Stomach (tissue), 9 donors: ENCODE results near the gene AREL1. TPM values are rescaled to one million over a fixed set of nuclear protein-coding genes. Genes with fewer than 3 reads are reported as not detected.

Experiments used
- DNase-seq, 2 donors: peaks; one replicate each; pipeline versions ENCODE4 v3.0.0 to v3.0.0-alpha.2; 2013 to 2019
- H3K27ac ChIP-seq, 5 donors: fragments of 200-600 bp in 4 of 5; sonication (generic) in 4 of 5; one replicate each; pipeline ENCODE4 v1.5.1; 2013 to 2019; ENCODE audit warnings: mild to moderate bottlenecking in 1 of 5, moderate library complexity in 1 of 5
- H3K27me3 ChIP-seq, 3 donors: fragments of 200-600 bp; sonication (generic); one replicate each; pipeline ENCODE4 v1.5.1; 2017 to 2019; ENCODE audit warnings: mixed run types in 1 of 3
- H3K36me3 ChIP-seq, 4 donors: fragments of 200-600 bp; sonication (generic); 1 replicate in 3 of 4; 2 replicates in 1 of 4; pipeline ENCODE4 v1.5.1; 2016 to 2019
- H3K4me1 ChIP-seq, 4 donors: fragments of 200-600 bp; sonication (generic); one replicate each; pipeline ENCODE4 v1.5.1; 2016 to 2019
- H3K4me3 ChIP-seq, 4 donors: fragments of 200-600 bp; sonication (generic) in 3 of 4; one replicate each; pipeline ENCODE4 v1.5.1; 2016 to 2019; ENCODE audit warnings: mild to moderate bottlenecking in 1 of 4
- H3K9me3 ChIP-seq, 4 donors: fragments of 200-600 bp; sonication (generic); one replicate each; pipeline ENCODE4 v1.5.1; 2016 to 2019
- CTCF ChIP-seq, 7 experiments: fragments of 450-650 bp in 4 of 7; fragments of 200-600 bp in 3 of 7; sonication (generic) in 3 of 7; IDR thresholded peaks; one replicate each; pipeline ENCODE4 v1.5.1; 2016 to 2019; ENCODE audit warnings: antibody characterized with exemption in 7 of 7, control low read depth in 2 of 7, mild to moderate bottlenecking in 1 of 7
- EP300 ChIP-seq: sonication (generic); formaldehyde crosslinking; IDR thresholded peaks from one replicate; pipeline ENCODE4 v1.6.1; 2017; ENCODE audit warnings: antibody characterized with exemption
- POLR2A ChIP-seq, 4 donors: fragments of 450-650 bp; IDR thresholded peaks; one replicate each; pipeline ENCODE4 v1.6.1; 2016; ENCODE audit warnings: antibody characterized with exemption in 4 of 4, control low read depth in 2 of 4, mild to moderate bottlenecking in 1 of 4, moderate library complexity in 1 of 4
- POLR2AphosphoS5 ChIP-seq, 3 donors: sonication (generic); formaldehyde crosslinking; IDR thresholded peaks; one replicate each; pipeline ENCODE4 v1.6.1; 2016; ENCODE audit warnings: antibody characterized with exemption in 3 of 3
- WGBS, 5 donors: extraction: QIAGEN DNeasy Blood & Tissue Kit in 3 of 5; methylation state at CpG; one replicate each; pipeline versions ENCODE4 v1.1.5 to v1.1.7; 2013 to 2018; 5-methylcytosine and 5-hydroxymethylcytosine counted together
- intact Hi-C: fragments of 100-400 bp; cut with DNase I; formaldehyde crosslinking; loops from one replicate; pipeline ENCODE4 v1.15.1; 2023; ENCODE audit warnings: low total_unique reads
- polyA plus RNA-seq, 3 donors: library from polyadenylated mRNA; stranded (reverse); fragments of 200-250 nt; gene quantifications; one replicate each; pipeline ENCODE4 v1.2.3, GENCODE V29; 2013
- total RNA-seq, 5 donors: library from RNA; depleted of rRNA; stranded (reverse); fragments of >200 nt; gene quantifications; one replicate each; pipeline versions ENCODE4 v1.1.0 to v1.2.3, GENCODE V29; 2014 to 2016
- donor health status: healthy with polysubstance abuse.
- donor health status: Bipolar disorder and iron deficiency.
- donor health status: healthy.

The AREL1 gene
- total and polyA plus RNA-seq, 8 donors, result 6.9 to 51.4 (median 12.0) TPM

- 87 to 93% (median 90%) methylated on average over 12 of the region's 12 CpGs for WGBS, 5 donors
- TF ChIP-seq EP300 (no peak), POLR2AphosphoS5 (IDR thresholded peaks at IDR 0.05) (no peak), CTCF (IDR thresholded peaks at IDR 0.05) (no peak), POLR2A (IDR thresholded peaks at IDR 0.05) (no peak)
Observed at GRCh38 chr14:74641601-74642391, 71.1 kb downstream of the AREL1 start.

DNA sequence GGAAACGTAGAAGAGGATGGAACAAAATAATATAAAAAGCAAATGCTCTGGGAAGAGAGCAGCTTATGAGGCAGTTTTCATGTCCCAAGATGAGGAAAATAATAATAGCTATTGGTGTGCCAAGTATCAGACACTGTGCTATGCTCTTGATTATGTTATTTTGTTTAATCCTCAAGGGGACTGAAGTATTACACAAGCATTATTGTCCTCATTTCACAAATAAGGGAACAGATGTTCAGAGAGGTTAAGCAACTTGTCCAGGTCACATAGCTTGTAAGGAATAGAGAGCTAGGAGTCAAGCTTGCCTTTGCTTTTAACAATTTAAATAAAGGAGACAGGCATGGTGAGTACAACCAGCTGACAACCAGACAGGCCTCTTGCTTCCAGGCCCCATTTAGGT lies 73.9 kb downstream of the AREL1 start:
- H3K4me3 ChIP-seq, result no peak overlapping the region
- peaks cover 0 to 23% (median 0%) of the 10 kb centered on the region in 3 donors for H3K27me3 ChIP-seq
- WGBS, 5 donors, result 64 to 94% (median 88%) methylated on average over 1 of the region's 1 CpG
- no peak overlapping the region for H3K27ac ChIP-seq
- H3K36me3 ChIP-seq, result no peaks in the 10 kb centered on the region
- no peak for TF ChIP-seq CTCF (IDR thresholded peaks at IDR 0.05)
- DNase-seq, result no peak
- intact Hi-C loops, result no loop called here
- peaks cover 0 to 13% (median 0%) of the 10 kb centered on the region in 4 donors for H3K4me1 ChIP-seq
- H3K9me3 ChIP-seq, result no peaks in the 10 kb centered on the region

More at GRCh38 chr14:74641601-74642391, 71.1 kb downstream of the AREL1 start:
- H3K36me3 ChIP-seq, result no peaks in the 10 kb centered on the region
- no peaks in the 10 kb centered on the region for H3K9me3 ChIP-seq
- peaks cover 0 to 12% (median 0%) of the 10 kb centered on the region in 4 donors for H3K4me1 ChIP-seq
- intact Hi-C loops, result no loop called here
- H3K27me3 ChIP-seq, result peaks cover 0 to 48% (median 3%) of the 10 kb centered on the region in 3 donors
- no peak overlapping the region for H3K4me3 ChIP-seq
- peak in 1 of 2 donors; percentile 78 for DNase-seq
- no peak overlapping the region for H3K27ac ChIP-seq

GRCh38 chr14:74638066-74638465 lies 74.8 kb downstream of the AREL1 start:
- Histone ChIP-seq H3K9me3 (no peaks in the 10 kb centered on the region), H3K4me3 (no peak overlapping the region), H3K27me3 (peaks cover 0 to 21% (median 0%) of the 10 kb centered on the region in 3 donors), H3K4me1 (peaks cover 0 to 20% (median under 1%) of the 10 kb centered on the region in 4 donors), H3K27ac (no peak overlapping the region), H3K36me3 (no peaks in the 10 kb centered on the region)
- TF ChIP-seq POLR2AphosphoS5 (IDR thresholded peaks at IDR 0.05) (no peak), CTCF (IDR thresholded peaks at IDR 0.05) (no peak), POLR2A (IDR thresholded peaks at IDR 0.05) (no peak)
- intact Hi-C loops, result no loop called here
- 51 to 77% (median 56%) methylated on average over 7 of the region's 7 CpGs for WGBS, 5 donors
- DNase-seq, result no peak

- Histone ChIP-seq H3K27me3 (peaks cover 0 to 15% (median 0%) of the 10 kb centered on the region in 3 donors), H3K9me3 (no peaks in the 10 kb centered on the region), H3K27ac (no peak overlapping the region), H3K4me3 (no peak overlapping the region), H3K4me1 (peaks cover 0 to 20% (median 2%) of the 10 kb centered on the region in 4 donors), H3K36me3 (no peaks in the 10 kb centered on the region)
- no peak for TF ChIP-seq POLR2A (IDR thresholded peaks at IDR 0.05)
- TF ChIP-seq POLR2AphosphoS5 (IDR thresholded peaks at IDR 0.05), result no peak
- no peak for TF ChIP-seq CTCF (IDR thresholded peaks at IDR 0.05)
- TF ChIP-seq EP300, result no peak
- no peak for DNase-seq
- WGBS, 5 donors, result 53 to 71% (median 63%) methylated on average over 3 of the region's 3 CpGs
- intact Hi-C loops, result no loop called here
Observed at GRCh38 chr14:74637178-74637550, 75.7 kb downstream of the AREL1 start.
